ENCODE data around the gene ARHGAP25.

GRCh38 chr2:68850524-68850923 is 115.9 kb downstream of the ARHGAP25 start:
- TF ChIP-seq, protein P1, sequence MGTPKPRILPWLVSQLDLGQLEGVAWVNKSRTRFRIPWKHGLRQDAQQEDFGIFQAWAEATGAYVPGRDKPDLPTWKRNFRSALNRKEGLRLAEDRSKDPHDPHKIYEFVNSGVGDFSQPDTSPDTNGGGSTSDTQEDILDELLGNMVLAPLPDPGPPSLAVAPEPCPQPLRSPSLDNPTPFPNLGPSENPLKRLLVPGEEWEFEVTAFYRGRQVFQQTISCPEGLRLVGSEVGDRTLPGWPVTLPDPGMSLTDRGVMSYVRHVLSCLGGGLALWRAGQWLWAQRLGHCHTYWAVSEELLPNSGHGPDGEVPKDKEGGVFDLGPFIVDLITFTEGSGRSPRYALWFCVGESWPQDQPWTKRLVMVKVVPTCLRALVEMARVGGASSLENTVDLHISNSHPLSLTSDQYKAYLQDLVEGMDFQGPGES (IDR thresholded peaks at IDR 0.05) = no peak
- TF ChIP-seq, protein P2, sequence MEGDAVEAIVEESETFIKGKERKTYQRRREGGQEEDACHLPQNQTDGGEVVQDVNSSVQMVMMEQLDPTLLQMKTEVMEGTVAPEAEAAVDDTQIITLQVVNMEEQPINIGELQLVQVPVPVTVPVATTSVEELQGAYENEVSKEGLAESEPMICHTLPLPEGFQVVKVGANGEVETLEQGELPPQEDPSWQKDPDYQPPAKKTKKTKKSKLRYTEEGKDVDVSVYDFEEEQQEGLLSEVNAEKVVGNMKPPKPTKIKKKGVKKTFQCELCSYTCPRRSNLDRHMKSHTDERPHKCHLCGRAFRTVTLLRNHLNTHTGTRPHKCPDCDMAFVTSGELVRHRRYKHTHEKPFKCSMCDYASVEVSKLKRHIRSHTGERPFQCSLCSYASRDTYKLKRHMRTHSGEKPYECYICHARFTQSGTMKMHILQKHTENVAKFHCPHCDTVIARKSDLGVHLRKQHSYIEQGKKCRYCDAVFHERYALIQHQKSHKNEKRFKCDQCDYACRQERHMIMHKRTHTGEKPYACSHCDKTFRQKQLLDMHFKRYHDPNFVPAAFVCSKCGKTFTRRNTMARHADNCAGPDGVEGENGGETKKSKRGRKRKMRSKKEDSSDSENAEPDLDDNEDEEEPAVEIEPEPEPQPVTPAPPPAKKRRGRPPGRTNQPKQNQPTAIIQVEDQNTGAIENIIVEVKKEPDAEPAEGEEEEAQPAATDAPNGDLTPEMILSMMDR (IDR thresholded peaks at IDR 0.05 in 2 of 3, conservative IDR thresholded peaks at IDR 0.05 in 1 of 3; ENCODE audit: control insufficient read depth in 2 of 3, extremely low read depth in 1 of 3, insufficient read depth in 1 of 3, low read depth in 3 of 3, low read length in 3 of 3) = no peak
- TF ChIP-seq POLR2AphosphoS5 (IDR thresholded peaks at IDR 0.05; ENCODE audit: low read length) = no peak

All from GM12878 (cell line).